Stromal cell of bone marrow (primary cell): Measurements from ENCODE around the gene SHFL.

Source experiments
- DNase-seq: peaks from one replicate; pipeline ENCODE4 v3.0.0-alpha.2; 2012; ENCODE audit warnings: low read depth

Gene SHFL

GRCh38 chr19:10085641-10086590 is at the start of gene SHFL:
TSS of gene SHFL (plus strand) at chr19:10086317. CDS start at chr19:10086428, 111 bp downstream.
- DNase-seq = peak; percentile 44

GRCh38 chr19:10036601-10037071 is 49.5 kb upstream of the SHFL start:
- DNase-seq = no peak

GRCh38 chr19:10037367-10037766 is 48.8 kb upstream of the SHFL start:
- no peak for DNase-seq

- no peak for DNase-seq
Observed at GRCh38 chr19:10037809-10038208, 48.3 kb upstream of the SHFL start.

GRCh38 chr19:10043286-10043927 is 42.7 kb upstream of the SHFL start:
- DNase-seq = no peak

- no peak for DNase-seq
Observed at GRCh38 chr19:10044390-10044789, 41.7 kb upstream of the SHFL start.

GRCh38 chr19:10045371-10045770 is 40.7 kb upstream of the SHFL start:
- DNase-seq = no peak

GRCh38 chr19:10049626-10050025 is 36.5 kb upstream of the SHFL start:
- DNase-seq = no peak

- DNase-seq = no peak
Observed at GRCh38 chr19:10052602-10053360, 33.3 kb upstream of the SHFL start.

GRCh38 chr19:10061717-10062310 is 24.3 kb upstream of the SHFL start:
- DNase-seq = no peak

- no peak for DNase-seq
Observed at GRCh38 chr19:10068205-10068604, 17.9 kb upstream of the SHFL start.

GRCh38 chr19:10069046-10069445 is 17.1 kb upstream of the SHFL start:
- peak; percentile 17 for DNase-seq

GRCh38 chr19:10070730-10071446 is 15.2 kb upstream of the SHFL start:
- no peak for DNase-seq

- no peak for DNase-seq
Observed at GRCh38 chr19:10074153-10074552, 12.0 kb upstream of the SHFL start.

- no peak for DNase-seq
Observed at GRCh38 chr19:10076535-10076934, 9.6 kb upstream of the SHFL start.

GRCh38 chr19:10078329-10078728 is 7.8 kb upstream of the SHFL start:
- no peak for DNase-seq

GRCh38 chr19:10079031-10079453 is 7.1 kb upstream of the SHFL start:
- no peak for DNase-seq

GRCh38 chr19:10083911-10084310 is 2.2 kb upstream of the SHFL start:
- no peak for DNase-seq

GRCh38 chr19:10084803-10085202 is 1.3 kb upstream of the SHFL start:
- DNase-seq = no peak

GRCh38 chr19:10086591-10087192 is 575 bp downstream of the SHFL start:
- DNase-seq = no peak
